ENCODE measurements around the gene DIPK1B. TPM values are rescaled to one million over a fixed set of nuclear protein-coding genes. Genes with fewer than 3 reads are reported as not detected.

DIPK1B gene
- total RNA-seq, 1 donor from 2014 or later, result 11.6 TPM

- intact Hi-C loops (cut with DNase I), result no loop called here
Measured at GRCh38 chr9:136714096-136714892, 1.9 kb downstream of the DIPK1B start.

DNA sequence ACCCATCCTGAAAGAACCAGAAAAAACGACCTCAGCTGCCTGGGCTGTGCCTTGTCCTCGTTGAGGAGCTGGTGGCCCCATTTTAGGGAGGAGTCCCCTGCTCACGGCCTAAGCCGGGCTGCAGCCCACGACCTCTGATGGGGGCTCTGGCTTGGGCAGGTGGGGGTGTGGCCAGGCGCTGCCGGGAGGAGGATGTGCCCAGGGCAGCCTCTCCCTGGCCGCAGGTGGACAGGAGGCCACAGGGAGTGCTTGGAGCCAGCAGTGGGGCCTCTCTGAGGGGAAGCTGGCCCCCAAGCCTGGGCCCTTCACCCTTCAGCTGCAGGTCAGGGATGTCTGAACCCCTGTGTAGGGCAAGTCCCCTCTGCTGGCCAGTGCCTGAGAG is 2.5 kb downstream of the DIPK1B start:
- ATAC-seq (no peak), DNase-seq (ENCODE audit: low spot score) (no peak)
- intact Hi-C loops (cut with DNase I), result no loop called here

More at GRCh38 chr9:136714096-136714892, 1.9 kb downstream of the DIPK1B start:
- ATAC-seq, result peak; percentile 4
- no peak for DNase-seq (ENCODE audit: low spot score)

DNA sequence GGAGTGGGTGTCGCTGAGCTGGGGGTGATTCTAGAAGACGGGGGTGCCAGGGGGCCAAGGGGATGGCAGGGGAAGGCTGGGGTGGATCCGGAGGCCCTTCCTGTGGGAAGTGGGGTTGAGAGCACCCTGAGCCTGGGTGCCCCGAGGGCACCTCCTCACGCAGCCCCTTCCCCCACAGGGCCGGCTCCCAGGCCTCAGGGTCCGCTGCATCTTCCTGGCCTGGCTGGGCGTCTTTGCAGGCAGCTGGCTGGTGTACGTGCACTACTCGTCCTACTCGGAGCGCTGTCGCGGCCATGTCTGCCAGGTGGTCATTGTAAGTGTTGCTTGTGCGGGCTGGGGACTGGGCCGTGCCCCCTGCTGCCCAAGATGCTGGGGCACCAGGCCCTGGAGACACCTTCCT is 5.0 kb downstream of the DIPK1B start:
- intact Hi-C loops (cut with DNase I), result no loop called here
- ATAC-seq (no peak), DNase-seq (ENCODE audit: low spot score) (no peak)

- intact Hi-C loops (cut with DNase I), result no loop called here
- DNase-seq (ENCODE audit: low spot score), result no peak
- no peak for ATAC-seq
Measured at GRCh38 chr9:136718345-136719194, 6.2 kb downstream of the DIPK1B start.

- DNase-seq (ENCODE audit: low spot score), result no peak
- intact Hi-C loops (cut with DNase I), result no loop called here
- no peak for ATAC-seq
Measured at GRCh38 chr9:136719195-136719880, 7.0 kb downstream of the DIPK1B start.

GRCh38 chr9:136720251-136720897 is 8.0 kb downstream of the DIPK1B start:
- intact Hi-C loops (cut with DNase I), result no loop called here
- DNase-seq (ENCODE audit: low spot score) (no peak), ATAC-seq (peak; percentile 62)

DNA sequence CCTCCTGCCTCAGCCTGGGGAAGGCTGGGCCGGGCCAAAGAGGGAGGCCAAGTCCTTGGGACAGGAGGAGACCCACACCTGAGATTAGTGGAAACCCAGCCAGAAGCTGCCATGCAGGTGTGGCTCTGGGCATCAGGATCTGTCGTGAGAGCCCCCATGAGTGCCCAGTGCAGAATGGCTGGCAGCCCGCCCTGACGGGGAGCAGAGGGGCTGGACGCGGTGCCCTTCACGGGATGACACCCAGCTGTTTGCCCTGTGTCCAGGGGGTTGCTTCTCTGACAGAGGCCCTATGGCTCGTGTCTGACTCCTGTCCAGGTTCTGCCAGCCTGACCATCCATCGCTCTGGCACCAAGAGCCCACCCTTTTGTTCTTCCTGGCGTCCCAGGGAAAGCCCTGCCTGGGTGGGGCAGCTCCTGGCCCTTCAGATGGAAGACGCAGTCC is 8.5 kb downstream of the DIPK1B start:
- intact Hi-C loops (cut with DNase I), result no loop called here
- ATAC-seq (no peak), DNase-seq (ENCODE audit: low spot score) (no peak)

DNA sequence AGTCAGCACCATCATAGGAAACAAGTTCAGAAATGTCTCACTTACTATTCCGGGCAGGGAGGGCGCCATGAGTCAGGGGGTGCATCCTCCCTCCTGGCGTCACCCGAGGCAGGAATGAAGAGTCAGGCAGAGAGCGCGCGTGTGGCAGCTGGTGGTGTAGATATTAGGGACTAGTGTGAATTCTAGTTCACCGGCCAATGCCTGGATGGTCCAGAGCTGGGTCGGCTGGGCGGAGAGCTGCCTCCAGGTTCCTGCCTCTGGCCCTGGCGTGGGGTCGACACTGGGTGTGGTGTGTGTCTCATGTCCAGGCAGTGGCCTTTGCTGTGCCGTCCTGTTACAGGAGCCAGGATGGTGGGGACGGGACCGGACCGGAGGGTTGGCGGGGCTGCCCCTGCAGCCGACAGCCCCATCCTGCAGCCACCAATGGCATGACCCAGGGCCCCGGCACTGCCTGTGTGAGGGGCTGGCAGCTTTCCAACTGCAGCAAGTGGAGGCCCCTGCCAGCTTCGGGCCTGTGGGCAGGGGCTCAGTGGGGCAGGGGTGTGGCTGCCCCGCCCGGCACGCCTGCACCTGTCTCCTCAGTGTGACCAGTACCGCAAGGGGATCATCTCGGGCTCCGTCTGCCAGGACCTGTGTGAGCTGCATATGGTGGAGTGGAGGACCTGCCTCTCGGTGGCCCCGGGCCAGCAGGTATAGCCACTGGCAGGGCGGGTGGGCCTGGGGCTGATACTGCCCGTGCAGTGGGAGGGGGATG is 9.1 kb downstream of the DIPK1B start:
- peak; percentile 4 for ATAC-seq
- no peak for DNase-seq (ENCODE audit: low spot score)
- intact Hi-C loops (cut with DNase I), result no loop called here

- intact Hi-C loops (cut with DNase I), result no loop called here
- DNase-seq (ENCODE audit: low spot score), result no peak
- ATAC-seq, result no peak
Measured at GRCh38 chr9:136722093-136722968, 10.0 kb downstream of the DIPK1B start.

GRCh38 chr9:136722969-136723356 is 10.6 kb downstream of the DIPK1B start:
- intact Hi-C loops (cut with DNase I), result no loop called here
- no peak for DNase-seq (ENCODE audit: low spot score)
- no peak for ATAC-seq

- no peak for ATAC-seq
- intact Hi-C loops (cut with DNase I), result no loop called here
- DNase-seq (ENCODE audit: low spot score), result no peak
Measured at GRCh38 chr9:136723362-136723976, 11.1 kb downstream of the DIPK1B start.

DNA sequence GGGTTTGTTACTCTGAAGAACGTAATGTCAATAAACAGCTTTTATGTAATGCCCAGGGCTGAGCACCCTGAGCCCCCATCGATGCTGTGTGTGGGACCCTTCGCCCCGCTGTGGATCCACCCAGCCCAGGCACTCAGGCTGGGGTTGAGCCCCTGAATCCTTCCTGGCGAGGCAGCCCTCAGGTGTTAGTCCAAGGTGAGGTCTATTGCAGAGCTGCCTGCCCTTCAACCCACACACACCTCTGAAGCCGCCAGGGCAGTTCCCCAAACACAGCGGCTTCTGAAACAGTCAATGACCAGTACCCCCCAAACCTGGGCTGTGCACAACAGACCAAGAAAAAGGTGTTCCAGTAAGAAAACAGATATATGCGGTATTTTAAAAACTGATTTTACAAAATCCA is 11.6 kb downstream of the DIPK1B start:
- intact Hi-C loops (cut with DNase I), result no loop called here
- DNase-seq (ENCODE audit: low spot score) (no peak), ATAC-seq (no peak)

DNA sequence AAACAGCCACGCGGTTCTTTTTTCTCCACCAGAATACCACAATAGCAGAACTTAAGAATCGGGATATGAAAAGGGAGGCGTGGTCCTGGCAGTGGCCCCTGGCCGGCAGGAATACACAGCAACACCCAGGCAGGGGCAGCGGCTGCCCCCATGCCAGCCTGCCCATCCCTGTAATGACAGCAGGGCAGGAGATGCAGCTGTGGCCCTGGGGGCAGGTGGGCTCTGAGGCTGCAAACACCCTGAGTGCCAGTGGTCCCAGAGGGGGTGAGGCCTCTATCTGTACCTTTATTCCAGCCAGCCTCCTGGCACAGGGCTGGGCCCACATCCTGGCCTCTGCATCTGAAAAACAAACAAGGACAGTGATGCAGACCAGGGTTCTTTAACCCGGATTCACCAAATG is 12.4 kb downstream of the DIPK1B start:
- intact Hi-C loops (cut with DNase I), result no loop called here
- no peak for DNase-seq (ENCODE audit: low spot score)
- no peak for ATAC-seq

DNA sequence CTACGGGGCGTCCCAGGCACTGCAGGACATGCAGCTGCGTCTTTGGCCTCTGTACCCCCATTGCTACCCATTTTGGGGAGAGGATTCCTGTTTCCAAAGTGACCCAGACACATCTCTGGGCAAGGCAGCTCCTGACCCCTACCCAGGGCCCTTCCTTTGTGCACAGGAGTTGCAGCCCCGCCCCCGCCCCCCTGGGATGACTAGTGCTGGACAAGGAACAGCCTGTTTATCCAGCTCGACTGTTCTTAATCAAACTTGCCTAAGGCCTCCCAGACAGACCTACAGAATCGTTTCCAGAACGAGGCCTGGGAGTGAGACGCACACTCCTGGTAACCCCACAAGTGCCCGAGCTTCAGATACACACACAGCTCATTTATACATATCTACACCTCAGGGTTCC is 13.2 kb downstream of the DIPK1B start:
- ATAC-seq, result no peak
- no peak for DNase-seq (ENCODE audit: low spot score)
- intact Hi-C loops (cut with DNase I), result no loop called here

- no peak for DNase-seq (ENCODE audit: low spot score)
- intact Hi-C loops (cut with DNase I), result no loop called here
- no peak for ATAC-seq
Measured at GRCh38 chr9:136726118-136726517, 13.7 kb downstream of the DIPK1B start.

GRCh38 chr9:136726631-136727191 is 14.3 kb downstream of the DIPK1B start:
- no peak for DNase-seq (ENCODE audit: low spot score)
- intact Hi-C loops (cut with DNase I), result no loop called here
- ATAC-seq, result no peak

GRCh38 chr9:136728080-136728547 is 15.7 kb downstream of the DIPK1B start:
- DNase-seq (ENCODE audit: low spot score) (peak; percentile 95), ATAC-seq (peak; percentile 77)
- intact Hi-C loops (cut with DNase I), result no loop called here
